Measurements from ENCODE around the gene CD99L2.
A peak's percentile ranks its signal among the peaks of the same experiment; 100 is the strongest.

Gene CD99L2

GRCh38 chrX:150775569-150776350 is 122.7 kb downstream of the CD99L2 start:
- no peak for DNase-seq

- no peak for DNase-seq
Observed at GRCh38 chrX:150774798-150775568, 123.5 kb downstream of the CD99L2 start.

GRCh38 chrX:150773634-150774033 is 124.8 kb downstream of the CD99L2 start:
- no peak for DNase-seq

GRCh38 chrX:150773117-150773516 is 125.4 kb downstream of the CD99L2 start:
- DNase-seq = no peak

- peak; percentile 58 for DNase-seq
Observed at GRCh38 chrX:150772150-150772970, 126.1 kb downstream of the CD99L2 start.

- no peak for DNase-seq
Observed at GRCh38 chrX:150771116-150771515, 127.4 kb downstream of the CD99L2 start.

GRCh38 chrX:150770623-150771022 is 127.8 kb downstream of the CD99L2 start:
- no peak for DNase-seq

- DNase-seq = no peak
Observed at GRCh38 chrX:150769408-150769807, 129.1 kb downstream of the CD99L2 start.

GRCh38 chrX:150768580-150769190 is 129.8 kb downstream of the CD99L2 start:
- DNase-seq = no peak

GRCh38 chrX:150768132-150768485 is 130.4 kb downstream of the CD99L2 start:
- no peak for DNase-seq

GRCh38 chrX:150767475-150768131 is 130.9 kb downstream of the CD99L2 start:
- no peak for DNase-seq

GRCh38 chrX:150767045-150767395 is 131.4 kb downstream of the CD99L2 start:
- no peak for DNase-seq

GRCh38 chrX:150766351-150767044 is 132.0 kb downstream of the CD99L2 start:
- no peak for DNase-seq

GRCh38 chrX:150765782-150766350 is 132.6 kb downstream of the CD99L2 start:
- DNase-seq = no peak

GRCh38 chrX:150765237-150765636 is 133.2 kb downstream of the CD99L2 start:
- DNase-seq = no peak

GRCh38 chrX:150763810-150764209 is 134.7 kb downstream of the CD99L2 start:
- no peak for DNase-seq

- no peak for DNase-seq
Observed at GRCh38 chrX:150763303-150763797, 135.1 kb downstream of the CD99L2 start.

- DNase-seq = no peak
Observed at GRCh38 chrX:150762258-150763165, 136.0 kb downstream of the CD99L2 start.

GRCh38 chrX:150761819-150762216 is 136.7 kb downstream of the CD99L2 start:
- DNase-seq = no peak

- no peak for DNase-seq
Observed at GRCh38 chrX:150761176-150761818, 137.2 kb downstream of the CD99L2 start.
